ENCODE results near the gene IDH3G. TPM values are rescaled to one million over a fixed set of nuclear protein-coding genes. Genes with fewer than 3 reads are reported as not detected.
A peak's percentile ranks its signal among the peaks of the same experiment; 100 is the strongest.

IDH3G gene
- total RNA-seq, 1 donor from 2014 or later = 78.7 TPM

- intact Hi-C loops (cut with DNase I) = no loop called here
- ATAC-seq = no peak
- DNase-seq (ENCODE audit: missing footprints) = peak; percentile 4
These were observed 16.7 kb downstream of the IDH3G start for GRCh38 chrX:153777261-153778090.

DNA sequence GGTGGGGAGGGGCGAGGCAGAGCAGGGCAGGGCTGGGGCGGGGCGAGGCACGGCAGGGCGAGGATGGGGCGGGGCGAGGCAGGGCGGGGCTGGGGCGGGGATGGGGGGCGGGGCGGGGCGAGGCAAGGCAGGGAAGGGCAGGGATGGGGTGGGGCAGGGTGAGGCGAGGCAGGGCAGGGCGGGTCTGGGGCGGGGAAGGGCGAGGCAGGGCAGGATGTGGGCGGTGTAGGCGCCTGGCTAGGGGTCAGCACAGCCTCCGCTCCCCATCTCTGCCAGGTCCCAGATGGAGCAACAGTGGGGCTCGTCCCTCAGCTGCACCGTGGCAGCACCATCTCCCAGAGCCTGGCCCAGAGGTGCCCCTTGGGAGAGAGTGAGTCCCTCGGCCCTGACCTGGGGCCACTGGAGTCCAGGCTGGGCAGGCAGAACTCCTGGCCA, 17.5 kb downstream of the IDH3G start:
- intact Hi-C loops (cut with DNase I) = no loop called here
- DNase-seq (ENCODE audit: missing footprints) (peak; percentile 9), ATAC-seq (no peak)

GRCh38 chrX:153776120-153776599, 18.0 kb downstream of the IDH3G start:
- ATAC-seq = no peak
- intact Hi-C loops (cut with DNase I) = no loop called here
- DNase-seq (ENCODE audit: missing footprints) = peak; percentile 16

DNA sequence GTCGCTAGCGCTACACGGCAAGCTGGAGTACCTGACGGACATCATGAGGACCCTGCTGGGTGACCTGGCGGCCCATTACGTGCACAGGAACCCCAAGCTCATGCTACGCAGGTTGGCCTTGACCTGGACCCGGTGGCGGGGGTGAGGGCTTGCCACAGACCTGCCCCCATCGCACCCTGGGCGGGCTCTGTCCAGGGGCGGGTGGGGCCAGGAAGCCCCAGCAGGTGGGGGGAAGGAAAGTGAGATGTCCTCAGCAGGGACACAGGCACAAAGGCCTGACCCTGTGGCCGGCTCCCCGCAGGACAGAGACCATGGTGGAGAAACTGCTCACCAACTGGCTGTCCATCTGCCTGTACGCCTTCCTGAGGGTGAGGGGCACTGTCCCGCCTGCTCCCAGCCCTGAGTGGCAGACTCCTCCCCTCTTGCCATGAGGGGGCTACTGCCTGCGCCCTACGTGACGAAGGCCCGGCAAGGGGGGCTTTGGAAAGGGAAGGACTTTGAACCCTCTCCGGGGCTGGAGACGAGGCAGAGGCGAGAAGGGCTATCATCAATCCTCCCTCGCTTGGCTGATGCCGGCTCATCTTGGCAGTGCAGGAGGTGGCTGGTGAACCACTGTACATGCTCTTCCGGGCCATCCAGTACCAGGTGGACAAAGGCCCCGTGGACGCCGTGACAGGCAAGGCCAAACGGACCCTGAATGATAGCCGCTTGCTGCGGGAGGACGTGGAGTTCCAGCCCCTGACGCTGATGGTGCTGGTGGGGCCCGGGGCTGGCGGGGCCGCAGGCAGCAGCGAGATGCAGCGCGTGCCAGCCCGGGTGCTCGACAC, 18.7 kb downstream of the IDH3G start:
- intact Hi-C loops (cut with DNase I) = no loop called here
- no peak for ATAC-seq

GRCh38 chrX:153774576-153775292, 19.4 kb downstream of the IDH3G start:
- intact Hi-C loops (cut with DNase I) = no loop called here
- ATAC-seq (no peak), DNase-seq (ENCODE audit: missing footprints) (peak; percentile 27)

More for the DNA sequence above, 18.7 kb downstream of the IDH3G start:
- peak; percentile 48 for DNase-seq (ENCODE audit: missing footprints)

- intact Hi-C loops (cut with DNase I) = no loop called here
- DNase-seq (ENCODE audit: missing footprints) (peak; percentile 21), ATAC-seq (no peak)
These were observed 20.2 kb downstream of the IDH3G start for GRCh38 chrX:153773741-153774575.

- DNase-seq (ENCODE audit: missing footprints) (no peak), ATAC-seq (no peak)
- intact Hi-C loops (cut with DNase I) = no loop called here
These were observed 21.0 kb downstream of the IDH3G start for GRCh38 chrX:153773218-153773611.

DNA sequence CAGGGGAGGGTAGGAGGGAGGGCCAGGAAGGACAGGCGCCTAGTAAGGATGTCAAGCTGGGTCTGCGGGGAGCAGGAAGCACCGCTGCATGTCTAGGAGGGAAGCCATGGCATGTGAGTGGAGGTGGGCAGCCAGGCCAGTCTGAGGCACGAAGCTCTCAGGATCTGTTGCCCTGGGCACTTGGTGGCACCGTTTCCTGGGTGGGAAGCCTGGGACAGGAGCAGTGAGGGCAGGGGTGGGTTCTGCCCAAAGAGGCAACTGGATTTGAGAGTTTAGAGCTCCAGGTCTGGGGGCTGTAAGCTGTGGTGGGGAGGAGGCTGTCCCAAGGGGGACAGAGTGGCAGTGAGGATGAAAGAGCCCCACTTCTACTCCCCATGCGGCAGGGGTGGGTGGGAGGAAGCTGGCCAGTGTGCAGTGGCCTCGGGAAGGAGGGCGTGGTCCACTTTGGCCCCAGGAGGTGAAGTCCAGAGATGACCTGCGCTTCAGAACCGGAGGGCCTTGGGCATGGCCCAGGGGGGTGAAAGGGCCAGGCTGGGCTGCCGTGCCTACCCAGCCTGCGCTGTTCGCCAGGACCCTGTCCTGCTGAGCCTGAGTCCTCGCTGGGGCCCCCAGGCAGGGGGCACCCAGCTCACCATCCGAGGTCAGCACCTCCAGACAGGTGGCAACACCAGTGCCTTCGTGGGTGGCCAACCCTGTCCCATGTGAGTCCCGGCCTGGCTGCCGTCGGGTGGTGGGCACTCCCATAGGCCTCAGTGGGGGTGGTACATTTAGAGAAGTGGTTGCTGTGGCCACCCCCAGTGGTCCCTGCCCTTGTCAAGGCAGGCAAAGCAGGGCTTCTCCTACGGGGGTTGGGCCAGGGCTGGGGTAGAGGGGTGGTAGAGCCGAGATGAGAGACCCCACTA, 21.6 kb downstream of the IDH3G start:
- no peak for ATAC-seq
- no peak for DNase-seq (ENCODE audit: missing footprints)
- intact Hi-C loops (cut with DNase I) = no loop called here

- ATAC-seq = no peak
- intact Hi-C loops (cut with DNase I) = no loop called here
- DNase-seq (ENCODE audit: missing footprints) = no peak
These were observed 22.5 kb downstream of the IDH3G start for GRCh38 chrX:153771415-153772315.

GRCh38 chrX:153770601-153771414, 23.4 kb downstream of the IDH3G start:
- ATAC-seq = no peak
- no peak for DNase-seq (ENCODE audit: missing footprints)
- intact Hi-C loops (cut with DNase I) = no loop called here

DNA sequence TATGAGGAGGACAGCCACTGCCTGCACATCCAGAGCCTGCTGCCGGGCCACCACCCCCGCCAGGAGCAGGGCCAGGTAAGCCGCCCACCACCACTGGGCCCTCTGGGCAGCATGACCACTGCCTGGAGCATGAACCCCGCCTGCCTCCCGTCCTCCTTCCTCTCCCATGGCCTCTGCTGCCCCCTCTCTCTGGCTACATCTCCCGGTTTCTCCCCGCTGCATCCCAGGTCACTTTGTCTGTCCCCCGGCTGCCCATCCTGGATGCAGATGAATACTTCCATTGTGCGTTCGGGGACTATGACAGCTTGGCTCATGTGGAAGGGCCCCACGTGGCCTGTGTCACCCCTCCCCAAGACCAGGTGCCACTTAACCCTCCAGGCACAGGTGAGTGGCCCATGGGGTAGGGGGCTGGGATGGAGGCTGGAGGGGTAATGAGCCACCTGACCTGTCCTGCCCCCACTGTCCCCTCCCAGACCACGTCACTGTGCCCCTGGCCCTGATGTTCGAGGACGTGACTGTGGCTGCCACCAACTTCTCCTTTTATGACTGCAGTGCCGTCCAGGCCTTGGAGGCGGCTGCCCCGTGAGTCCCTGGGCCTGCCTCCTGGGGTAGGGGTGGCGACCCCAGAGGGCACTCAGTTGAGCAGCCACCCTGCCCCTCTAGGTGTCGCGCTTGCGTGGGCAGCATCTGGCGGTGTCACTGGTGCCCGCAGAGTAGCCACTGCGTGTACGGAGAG, 24.1 kb downstream of the IDH3G start:
- intact Hi-C loops (cut with DNase I) = no loop called here
- ATAC-seq = no peak
- no peak for DNase-seq (ENCODE audit: missing footprints)

DNA sequence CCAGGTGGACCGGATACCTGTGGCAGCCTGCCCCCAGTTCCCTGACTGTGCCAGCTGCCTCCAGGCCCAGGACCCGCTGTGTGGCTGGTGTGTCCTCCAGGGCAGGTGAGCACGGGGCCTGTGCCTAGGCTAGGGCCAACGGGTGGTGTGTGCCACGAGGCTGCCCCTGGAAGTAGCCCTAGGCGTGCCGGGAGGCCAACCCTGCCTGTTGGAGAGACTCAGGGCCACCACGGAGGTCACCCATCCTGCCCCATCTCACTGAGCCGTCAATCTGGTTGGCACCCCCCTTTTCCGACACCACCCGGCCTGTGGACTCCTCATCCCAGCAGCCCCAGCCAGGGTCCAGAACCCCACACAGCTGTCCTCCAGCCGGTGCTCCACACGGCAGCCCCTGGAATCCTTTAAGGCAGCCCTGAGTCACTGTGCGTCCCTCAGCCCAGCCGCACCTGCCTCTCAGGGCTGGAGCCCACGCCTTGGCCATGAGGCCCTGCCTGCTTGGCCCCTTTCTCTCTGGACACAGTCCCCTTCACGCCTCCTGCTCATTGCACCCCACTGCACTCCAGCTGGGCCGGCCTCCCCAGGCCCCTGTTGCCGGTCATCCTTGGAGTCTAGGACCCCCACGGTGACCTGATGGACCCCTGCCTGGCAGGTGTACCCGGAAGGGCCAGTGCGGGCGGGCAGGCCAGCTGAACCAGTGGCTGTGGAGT, 24.9 kb downstream of the IDH3G start:
- ATAC-seq = no peak
- DNase-seq (ENCODE audit: missing footprints) = no peak
- intact Hi-C loops (cut with DNase I) = no loop called here

GRCh38 chrX:153768311-153769157, 25.6 kb downstream of the IDH3G start:
- intact Hi-C loops (cut with DNase I) = no loop called here
- DNase-seq (ENCODE audit: missing footprints) (no peak), ATAC-seq (no peak)

GRCh38 chrX:153767674-153768055, 26.5 kb downstream of the IDH3G start:
- DNase-seq (ENCODE audit: missing footprints) (no peak), ATAC-seq (no peak)
- intact Hi-C loops (cut with DNase I) = no loop called here
